GM18502 (cell line): Measurements from ENCODE around the gene IL25.
"Not testable (repeated sequence)": the region's sequence is repeated elsewhere in the genome, so short reads cannot be mapped to it uniquely, and the experiment has no call there.

Experiments used
- ATAC-seq: cut with Tn5 transposase; IDR thresholded peaks from one replicate; pipeline ENCODE4 v1.9.1; 2021; ENCODE audit warnings: mild to moderate bottlenecking; ENCODE audit not compliant: unreplicated experiment, poor library complexity

The IL25 gene

DNA sequence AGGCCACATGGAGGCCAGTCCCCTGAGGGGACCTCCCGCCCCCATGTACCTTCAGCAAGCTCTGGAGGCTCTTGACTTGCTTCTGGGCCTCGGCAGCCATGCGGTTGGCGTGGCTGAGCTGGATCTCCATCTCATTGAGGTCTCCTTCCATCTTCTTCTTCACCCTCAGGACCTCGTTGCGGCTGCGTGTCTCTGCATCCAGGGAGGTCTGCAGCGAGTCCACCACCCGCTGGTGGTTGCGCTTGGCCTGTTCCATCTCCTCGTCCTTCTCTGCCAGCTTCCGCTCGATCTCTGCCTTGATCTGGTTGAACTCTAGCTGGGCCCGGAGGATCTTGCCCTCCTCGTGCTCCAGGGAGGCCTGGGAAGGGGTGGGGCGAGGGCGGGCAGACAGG lies 13.7 kb downstream of the IL25 start:
- ATAC-seq = not testable (repeated sequence)

GRCh38 chr14:23386999-23387398 lies 14.4 kb downstream of the IL25 start:
- ATAC-seq = no peak

- no peak for ATAC-seq
Observed at GRCh38 chr14:23387916-23388882, 15.6 kb downstream of the IL25 start.

DNA sequence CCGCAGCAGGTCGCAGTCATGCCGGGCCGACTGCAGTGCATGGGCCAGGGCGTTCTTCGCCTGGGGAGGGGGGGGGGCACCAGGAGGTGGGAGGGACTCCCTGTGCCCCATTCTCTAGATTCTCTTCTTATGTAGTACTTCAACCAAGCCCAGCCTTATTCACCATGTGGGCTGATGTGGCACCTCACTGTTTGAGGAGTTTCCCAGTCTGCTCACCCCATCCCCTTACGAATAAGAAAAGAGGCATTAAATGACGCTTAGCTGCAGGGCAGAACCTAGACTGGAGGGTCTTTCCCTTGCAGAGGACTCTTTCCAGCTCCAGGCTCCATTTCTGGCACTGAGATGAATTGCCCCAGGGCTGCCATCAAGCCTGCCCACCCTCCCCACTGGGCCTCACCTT lies 16.4 kb downstream of the IL25 start:
- no peak for ATAC-seq

DNA sequence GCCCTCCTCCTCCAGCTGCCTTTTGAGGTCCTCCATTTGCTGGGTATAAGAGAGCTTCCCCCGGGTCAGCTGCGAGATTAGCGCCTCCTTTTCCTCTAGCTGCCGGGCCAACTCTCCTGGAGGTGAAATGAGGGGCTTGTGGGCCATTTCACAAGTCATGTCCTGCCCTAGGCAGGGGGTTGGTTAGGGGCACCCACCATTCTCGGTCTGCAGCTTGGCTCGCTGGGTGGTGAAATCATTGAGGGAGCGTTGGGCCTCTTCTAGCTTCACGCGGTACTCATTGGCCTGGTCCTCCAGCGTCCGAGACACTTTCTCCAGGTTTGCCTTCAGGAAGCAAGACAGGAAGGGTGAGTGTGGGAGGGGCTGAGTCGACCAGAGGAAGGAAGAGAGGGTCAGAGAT lies 16.8 kb downstream of the IL25 start:
- ATAC-seq = no peak

- not testable (repeated sequence) for ATAC-seq
Observed at GRCh38 chr14:23389871-23390270, 17.3 kb downstream of the IL25 start.

DNA sequence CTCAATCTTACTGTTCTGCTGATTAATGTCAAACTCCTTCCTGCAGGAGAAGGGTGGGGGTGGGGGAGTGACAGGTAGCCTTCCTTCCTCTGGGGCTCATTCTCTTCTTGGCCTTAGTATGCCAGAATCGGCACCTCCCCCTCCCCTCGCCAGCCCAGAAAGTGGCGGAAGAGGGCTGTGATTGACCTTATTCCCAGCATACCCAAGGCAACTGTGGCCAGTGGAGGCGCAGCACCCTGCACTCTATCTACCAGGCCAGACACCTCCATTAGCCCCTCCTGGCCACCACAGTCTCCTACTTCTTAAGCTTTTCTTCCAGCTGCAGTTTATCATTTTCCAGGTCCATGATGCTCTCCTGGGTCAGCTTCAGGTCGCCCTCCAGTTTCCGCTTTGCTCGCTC lies 20.0 kb downstream of the IL25 start:
- no peak for ATAC-seq

DNA sequence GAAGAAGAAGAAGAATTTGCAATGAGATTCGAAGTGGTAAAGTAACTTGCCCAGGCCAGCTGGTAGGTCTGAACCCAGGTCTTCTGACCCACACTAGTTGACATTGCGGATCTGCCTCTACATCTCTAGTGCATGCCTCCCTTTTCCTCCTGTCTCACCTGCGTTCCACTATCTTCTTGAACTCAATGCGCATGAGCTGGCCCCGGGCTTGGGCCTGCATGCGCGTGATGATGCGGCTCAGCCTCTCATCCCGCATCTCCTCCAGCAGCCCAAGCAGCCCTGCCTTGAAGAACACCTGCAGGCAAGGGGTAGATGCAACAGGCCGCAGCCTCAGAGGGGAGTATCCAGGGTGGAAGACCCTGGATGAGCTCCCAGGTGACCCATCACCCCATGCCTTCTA lies 23.5 kb downstream of the IL25 start:
- ATAC-seq = no peak

- ATAC-seq = no peak
Observed at GRCh38 chr14:23396781-23397407, 24.3 kb downstream of the IL25 start.

DNA sequence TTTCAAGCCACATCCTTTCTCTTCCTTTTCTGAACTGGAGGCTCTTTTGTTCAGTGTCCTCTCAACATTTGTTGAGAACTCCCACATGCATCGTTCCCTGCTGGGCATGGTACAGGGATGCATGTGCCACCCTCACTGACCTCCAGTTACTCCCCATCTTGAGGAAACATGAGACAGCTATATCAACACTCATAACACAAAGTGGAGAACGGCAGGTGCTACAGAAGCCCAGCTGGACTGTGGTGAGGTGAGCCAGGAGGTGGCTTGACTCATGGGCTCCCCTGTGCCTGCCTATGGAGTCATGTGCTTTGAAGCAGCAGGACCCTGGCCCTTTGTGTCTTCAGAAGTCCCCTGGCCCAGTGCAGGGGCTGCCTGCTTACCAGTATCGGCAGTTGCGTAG lies 25.7 kb downstream of the IL25 start:
- no peak for ATAC-seq

DNA sequence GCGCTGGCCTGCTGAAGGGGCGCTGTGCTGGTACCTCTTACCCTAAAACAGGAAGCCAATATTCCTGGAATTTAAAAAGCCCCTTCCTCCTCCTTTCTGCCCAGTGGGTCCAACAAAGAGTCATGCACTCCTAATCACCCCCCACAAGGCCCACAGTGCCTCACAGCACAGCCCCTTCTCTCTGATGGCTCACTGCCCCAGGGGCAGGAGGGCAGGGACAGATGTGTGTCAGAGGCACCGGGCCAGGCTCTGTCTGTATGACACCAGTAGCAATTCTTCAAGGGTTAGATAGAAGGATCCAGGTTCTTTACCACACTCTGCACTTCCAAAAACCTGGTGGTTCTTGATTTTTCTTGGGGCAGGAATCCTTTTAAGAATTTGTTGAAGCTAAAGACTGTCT lies 26.5 kb downstream of the IL25 start:
- no peak for ATAC-seq

- ATAC-seq = no peak
Observed at GRCh38 chr14:23399591-23399990, 27.0 kb downstream of the IL25 start.

- not testable (repeated sequence) for ATAC-seq
Observed at GRCh38 chr14:23400496-23401149, 28.0 kb downstream of the IL25 start.

GRCh38 chr14:23401291-23401690 lies 28.7 kb downstream of the IL25 start:
- no peak for ATAC-seq

GRCh38 chr14:23402296-23403138 lies 29.9 kb downstream of the IL25 start:
- ATAC-seq = no peak

DNA sequence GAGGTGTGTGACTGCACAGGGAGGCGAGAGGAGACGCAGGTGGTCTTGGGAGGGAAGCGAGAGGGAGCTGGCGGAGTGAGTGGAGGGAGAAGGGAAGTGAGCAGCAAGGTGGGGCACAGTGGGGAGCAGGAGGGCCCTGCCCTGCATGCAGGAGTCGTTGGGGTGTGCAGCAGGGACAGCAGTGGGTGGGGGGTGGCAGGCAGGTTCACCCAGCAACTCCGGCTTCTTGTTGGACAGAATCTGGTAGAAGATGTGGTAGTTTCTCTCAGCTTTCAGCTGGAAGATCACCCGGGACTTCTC lies 30.5 kb downstream of the IL25 start:
- ATAC-seq = no peak

- ATAC-seq = no peak
Observed at GRCh38 chr14:23403908-23404307, 31.3 kb downstream of the IL25 start.

DNA sequence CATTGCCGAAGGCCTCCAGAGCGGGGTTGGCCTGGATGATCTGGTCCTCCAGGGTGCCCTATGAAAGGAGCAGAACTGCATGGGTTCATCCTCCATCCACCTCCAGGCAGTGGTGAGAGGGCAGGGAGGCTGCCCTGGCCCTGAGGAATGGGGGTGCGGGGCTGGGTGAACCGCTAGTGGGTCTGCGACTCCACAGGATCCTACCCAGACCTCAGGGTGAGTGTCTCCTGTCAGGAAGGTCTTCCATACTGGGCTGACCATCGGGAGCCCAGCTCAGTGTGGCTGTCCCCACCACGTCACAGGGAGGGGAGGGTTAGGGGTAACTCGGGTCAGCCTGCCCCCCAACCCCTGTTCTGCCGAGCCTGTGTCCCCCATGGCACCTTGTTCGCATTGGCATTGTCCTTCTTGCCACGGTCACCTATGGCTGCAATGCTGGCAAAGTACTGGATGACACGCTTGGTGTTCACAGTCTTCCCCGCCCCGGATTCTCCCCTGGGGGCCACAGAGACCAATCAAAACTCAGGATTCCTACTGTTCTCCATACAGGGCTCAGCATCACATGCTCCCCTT lies 31.8 kb downstream of the IL25 start:
- no peak for ATAC-seq

GRCh38 chr14:23405096-23405495 lies 32.5 kb downstream of the IL25 start:
- ATAC-seq = no peak

DNA sequence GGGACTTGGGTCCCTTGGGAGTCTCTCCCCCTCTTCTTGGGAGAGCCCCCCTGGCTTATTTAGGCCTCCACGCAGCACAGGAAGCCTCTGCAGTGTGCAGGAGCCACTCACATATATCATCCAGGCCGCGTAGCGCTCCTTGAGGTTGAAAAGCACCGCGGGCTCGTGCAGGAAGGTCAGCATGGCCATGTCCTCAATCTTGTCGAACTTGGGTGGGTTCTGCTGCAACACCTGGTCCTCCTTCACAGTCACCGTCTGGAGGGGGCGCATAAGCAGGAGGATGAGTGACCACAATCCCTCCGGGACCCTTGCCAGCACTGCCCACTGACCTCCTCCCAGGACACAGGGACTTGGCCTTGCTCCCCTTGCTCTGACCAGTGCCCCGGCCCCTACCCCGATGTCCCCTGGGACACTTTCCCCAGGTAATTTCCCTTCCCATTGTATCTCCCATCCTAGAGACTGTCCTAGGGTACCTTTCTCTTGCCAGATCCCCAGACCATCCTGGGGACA lies 33.0 kb downstream of the IL25 start:
- no peak for ATAC-seq
